H1 (cell line): ENCODE measurements around the gene ST6GALNAC5. TPM values are rescaled to one million over a fixed set of nuclear protein-coding genes. Genes with fewer than 3 reads are reported as not detected.

Experiments used
- CTCF ChIA-PET: fragments of 300-600 bp; sonication (Branson Sonifier 250); formaldehyde crosslinking; loops from one replicate; lab custom pipeline; 2021; ENCODE audit not compliant: partially characterized antibody; lab: Charles Lee
- POLR2A ChIA-PET: fragments of 300-600 bp; sonication (Branson Sonifier 250); formaldehyde crosslinking; loops from one replicate; lab custom pipeline; 2021; ENCODE audit warnings: inconsistent platforms; ENCODE audit not compliant: partially characterized antibody; lab: Charles Lee
- DNase-seq, 2 experiments: peaks; one replicate each; pipeline versions ENCODE4 v3.0.0 to v3.0.0-alpha.2; 2010 to 2022; ENCODE audit warnings: low spot score in 2 of 2, low read depth in 1 of 2, mixed read lengths in 1 of 2
- FAIRE-seq: peaks from 2 replicates; lab custom pipeline; 2011; peaks lifted over from hg19 to GRCh38; lab: Jason Lieb, UNC
- H2AFZ ChIP-seq: 2 replicates; pipeline ENCODE4 v1.8.1; 2012; ENCODE audit warnings: low read length, inconsistent platforms
- H2AK5ac ChIP-seq: 2 replicates; pipeline ENCODE4 v1.6.1; 2013; ENCODE audit warnings: low read depth, low read length
- H2BK120ac ChIP-seq: replicated peaks from 2 replicates; pipeline ENCODE3; 2013; ENCODE audit warnings: low read depth, low read length, inconsistent platforms
- H2BK12ac ChIP-seq: 2 replicates; pipeline ENCODE4 v1.6.1; 2013; ENCODE audit warnings: low read depth, low read length
- H2BK15ac ChIP-seq: 2 replicates; pipeline ENCODE4 v1.6.1; 2013; ENCODE audit warnings: low read length
- H2BK20ac ChIP-seq: 2 replicates; pipeline ENCODE4 v1.6.1; 2013; ENCODE audit warnings: low read length
- H2BK5ac ChIP-seq: 2 replicates; pipeline ENCODE4 v1.6.1; 2013; ENCODE audit warnings: low read depth, low read length
- H3K14ac ChIP-seq: 2 replicates; pipeline ENCODE4 v1.6.1; 2013; ENCODE audit warnings: inconsistent platforms; ENCODE audit not compliant: insufficient read length
- H3K18ac ChIP-seq: 2 replicates; pipeline ENCODE4 v1.6.1; 2013; ENCODE audit warnings: low read length; ENCODE audit errors: extremely low read depth
- H3K23ac ChIP-seq: 2 replicates; pipeline ENCODE4 v1.6.1; 2013; ENCODE audit warnings: inconsistent platforms; ENCODE audit not compliant: insufficient read length
- H3K23me2 ChIP-seq: 2 replicates; pipeline ENCODE4 v1.6.1; 2013; ENCODE audit warnings: low read depth, low read length
- H3K27ac ChIP-seq: 2 replicates; pipeline ENCODE4 v1.6.1; 2011; ENCODE audit warnings: low read depth, low read length, inconsistent platforms
- H3K27me3 ChIP-seq, 4 experiments: replicated peaks in 1 of 4; 1 replicate in 1 of 4; 2 replicates in 3 of 4; pipeline versions ENCODE4 v1.6.1 to v1.8.1; 2011 to 2013; ENCODE audit warnings: low read length in 3 of 4, mild to moderate bottlenecking in 3 of 4, inconsistent platforms in 2 of 4, mixed read lengths in 2 of 4, moderate library complexity in 1 of 4; ENCODE audit not compliant: control insufficient read depth in 3 of 4, insufficient read depth in 3 of 4; ENCODE audit errors: extremely low read depth in 1 of 4
- H3K36me3 ChIP-seq, 4 experiments: 2 replicates each; pipeline versions ENCODE4 v1.6.1 to v1.8.1; 2011 to 2013; ENCODE audit warnings: mild to moderate bottlenecking in 4 of 4, low read length in 3 of 4, moderate library complexity in 2 of 4, control low read depth in 1 of 4, inconsistent platforms in 1 of 4; ENCODE audit not compliant: insufficient read depth in 4 of 4, control insufficient read depth in 2 of 4
- H3K4ac ChIP-seq: replicated peaks from 2 replicates; pipeline ENCODE3; 2013; ENCODE audit warnings: low read length, low read depth, mixed read lengths, inconsistent platforms; ENCODE audit not compliant: insufficient read length
- H3K4me1 ChIP-seq, 4 experiments: replicated peaks in 1 of 4; 1 replicate in 1 of 4; 2 replicates in 3 of 4; pipeline versions ENCODE4 v1.6.1 to v1.8.1; 2011 to 2013; ENCODE audit warnings: low read length in 3 of 4, inconsistent platforms in 2 of 4, mixed read lengths in 1 of 4; ENCODE audit not compliant: insufficient read depth in 4 of 4, control insufficient read depth in 3 of 4
- H3K4me2 ChIP-seq, 2 experiments: 2 replicates each; pipeline versions ENCODE4 v1.6.1 to v1.8.1; 2011 to 2013; ENCODE audit warnings: low read depth in 2 of 2, low read length in 2 of 2, control low read depth in 1 of 2, inconsistent platforms in 1 of 2, mild to moderate bottlenecking in 1 of 2; ENCODE audit not compliant: insufficient read depth in 1 of 2
- H3K4me3 ChIP-seq, 4 experiments: fragments of 200-600, 300-600 bp in 1 of 4; sonication (generic), shearing (Covaris generic), sonication (Bioruptor Twin) in 1 of 4; 2 replicates each; pipeline versions ENCODE4 v1.5.1 to v1.8.1; 2011 to 2016; ENCODE audit warnings: low read length in 4 of 4, low read depth in 3 of 4, control low read depth in 2 of 4, inconsistent platforms in 2 of 4, mild to moderate bottlenecking in 2 of 4, mixed read lengths in 1 of 4, moderate library complexity in 1 of 4; ENCODE audit not compliant: insufficient read depth in 2 of 4; ENCODE audit errors: extremely low read depth in 1 of 4
- H3K56ac ChIP-seq: replicated peaks from 2 replicates; pipeline ENCODE3; 2013; ENCODE audit warnings: low read depth, mild to moderate bottlenecking, mixed read lengths, low read length, inconsistent platforms; ENCODE audit not compliant: insufficient read length
- H3K79me1 ChIP-seq: 2 replicates; pipeline ENCODE4 v1.6.1; 2013; ENCODE audit warnings: low read depth, low read length, control low read depth
- H3K79me2 ChIP-seq, 2 experiments: 2 replicates each; pipeline versions ENCODE4 v1.6.1 to v1.8.1; 2012 to 2013; ENCODE audit warnings: low read length in 2 of 2, mild to moderate bottlenecking in 2 of 2, inconsistent platforms in 1 of 2; ENCODE audit not compliant: insufficient read depth in 2 of 2, control insufficient read depth in 1 of 2
- H3K9ac ChIP-seq, 4 experiments: replicated peaks in 1 of 4; 1 replicate in 1 of 4; 2 replicates in 3 of 4; pipeline versions ENCODE4 v1.6.1 to v1.8.1; 2011 to 2013; ENCODE audit warnings: low read depth in 3 of 4, low read length in 3 of 4, control low read depth in 2 of 4, mild to moderate bottlenecking in 2 of 4, moderate library complexity in 2 of 4, inconsistent platforms in 1 of 4; ENCODE audit errors: extremely low read depth in 1 of 4
- H3K9me3 ChIP-seq, 2 experiments: 2 replicates each; pipeline versions ENCODE4 v1.6.1 to v1.8.1; 2012 to 2013; ENCODE audit warnings: mild to moderate bottlenecking in 2 of 2, moderate library complexity in 2 of 2, control low read depth in 1 of 2, inconsistent platforms in 1 of 2, low read depth in 1 of 2, low read length in 1 of 2, mixed read lengths in 1 of 2; ENCODE audit not compliant: insufficient read depth in 2 of 2
- H4K20me1 ChIP-seq, 2 experiments: replicated peaks in 1 of 2; 2 replicates each; pipeline versions ENCODE3 to v1.8.1; 2011 to 2013; ENCODE audit warnings: inconsistent platforms in 2 of 2, low read length in 2 of 2, mild to moderate bottlenecking in 1 of 2; ENCODE audit not compliant: insufficient read depth in 2 of 2, control insufficient read depth in 1 of 2
- H4K5ac ChIP-seq: 2 replicates; pipeline ENCODE4 v1.6.1; 2013; ENCODE audit warnings: low read length, low read depth, mixed read lengths, inconsistent platforms; ENCODE audit not compliant: insufficient read length
- H4K8ac ChIP-seq: 2 replicates; pipeline ENCODE4 v1.8.0; 2013; ENCODE audit warnings: mild to moderate bottlenecking, moderate library complexity, low read length, inconsistent platforms; ENCODE audit not compliant: insufficient read depth; ENCODE audit errors: extremely low read depth
- H4K91ac ChIP-seq: replicated peaks from 2 replicates; pipeline ENCODE3; 2013; ENCODE audit warnings: low read length, mixed read lengths, inconsistent platforms; ENCODE audit not compliant: insufficient read length
- POLR2A ChIP-seq, 2 experiments: IDR thresholded peaks; 1 replicate in 1 of 2; 2 replicates in 1 of 2; pipeline ENCODE4 v1.6.1; 2011; ENCODE audit warnings: low read depth in 2 of 2, low read length in 2 of 2, mild to moderate bottlenecking in 2 of 2; ENCODE audit errors: control extremely low read depth in 1 of 2
- WGBS, 2 experiments: shearing (Covaris generic) in 1 of 2; methylation state at CpG; one replicate each; pipeline versions ENCODE4 v1.1.6 to v1.1.7; 2013 to 2015; ENCODE audit warnings: low lambda C conversion rate in 2 of 2, mixed read lengths in 2 of 2, inconsistent platforms in 1 of 2, low coverage in 1 of 2, missing lambda C conversion rate in 1 of 2; ENCODE audit not compliant: insufficient replicate concordance in 2 of 2, insufficient coverage in 1 of 2, insufficient read length in 1 of 2; ENCODE audit errors: extremely low coverage in 1 of 2, missing lambda C conversion rate in 1 of 2; 5-methylcytosine and 5-hydroxymethylcytosine counted together
- polyA plus RNA-seq, 7 experiments: library from polyadenylated mRNA; depleted of rRNA in 3 of 7; stranded (reverse) in 5 of 7; unstranded in 2 of 7; fragments of >200 nt in 5 of 7; fragments of 200-250 nt in 2 of 7; gene quantifications; 1 replicate in 5 of 7; 2 replicates in 1 of 7; 4 replicates in 1 of 7; pipeline versions ENCODE4 v1.2.1 to v1.2.3, GENCODE V29; 2011 to 2013; ENCODE audit warnings: missing spikeins in 2 of 7, mixed read lengths in 2 of 7
- total RNA-seq: library from RNA; stranded (reverse); fragmentation: NEBNext Ultra II Directional; extraction: Animal tissue kit (Norgen Biotek cat#: 25700); gene quantifications from 2 replicates; pipeline ENCODE4 v1.2.1, GENCODE V29; 2021
- TF ChIP-seq, protein P1 (sequence below), 3 experiments: IDR thresholded peaks; 1 replicate in 2 of 3; 2 replicates in 1 of 3; pipeline versions ENCODE4 v1.5.1 to v1.6.1; 2011; ENCODE audit warnings: low read length in 3 of 3, mild to moderate bottlenecking in 3 of 3, inconsistent platforms in 2 of 3, low read depth in 1 of 3, moderate library complexity in 1 of 3; ENCODE audit not compliant: insufficient read depth in 1 of 3; ENCODE audit errors: control extremely low read depth in 1 of 3

The ST6GALNAC5 gene
- total and polyA plus RNA-seq, 2 of the 8 experiments (the other 6 are each of a cell fraction or from before 2014, with no cell fraction given): 6.2 to 7.3 TPM

DNA sequence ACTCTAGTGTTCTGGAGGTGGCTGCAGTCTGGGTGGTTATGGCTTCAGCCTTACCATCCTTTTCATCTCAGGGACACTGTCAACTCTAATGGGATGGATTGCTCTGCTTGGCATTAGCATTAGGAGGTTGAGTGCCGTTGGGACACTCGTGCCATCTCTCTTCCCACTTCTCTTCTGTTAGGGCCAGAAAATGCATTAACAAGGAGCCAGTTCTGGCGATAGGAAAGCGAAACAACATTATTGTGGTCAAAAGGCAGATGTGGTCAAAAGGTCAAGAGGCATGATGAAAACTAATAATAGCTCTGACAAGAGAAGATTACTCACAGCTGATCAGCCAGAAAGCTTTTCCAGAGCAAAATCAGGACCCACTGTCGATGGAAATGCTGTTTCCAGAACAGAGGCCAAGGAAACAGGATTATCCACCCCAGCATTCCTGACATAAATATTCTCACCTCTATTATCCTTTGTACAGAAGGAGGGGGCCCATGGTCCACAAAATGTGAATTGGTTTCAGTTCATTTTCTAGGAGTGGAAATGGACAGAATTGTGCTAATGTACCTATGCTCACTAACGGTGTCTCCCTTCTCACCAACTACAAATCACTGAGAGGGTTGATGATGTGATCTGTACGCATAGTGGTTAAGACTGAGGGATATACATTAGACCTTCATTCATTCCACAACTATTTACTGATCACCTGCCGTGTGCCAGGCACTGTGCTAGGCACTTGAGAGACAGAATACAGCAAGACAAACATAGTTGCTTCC lies 72.0 kb downstream of the ST6GALNAC5 start:
- Histone ChIP-seq H4K20me1 (no peaks in the 10 kb centered on the region), H3K27ac (no peak overlapping the region), H3K18ac (no peak overlapping the region), H3K4me3 (no peak overlapping the region), H3K9me3 (no peaks in the 10 kb centered on the region), H2BK20ac (no peak overlapping the region), H4K8ac (no peak overlapping the region), H2BK12ac (no peak overlapping the region), H3K79me2 (no peaks in the 10 kb centered on the region), H3K9ac (no peak overlapping the region), H3K56ac (no peak overlapping the region), H3K4me1 (no peaks in the 10 kb centered on the region; a peak in 1 of 7 replicates), H3K14ac (no peak overlapping the region), H2AK5ac (no peak overlapping the region), H2AFZ (no peak overlapping the region), H2BK15ac (no peak overlapping the region; the same call in 1 of the 2 replicates), H2BK5ac (no peak overlapping the region), H2BK120ac (no peak overlapping the region), H3K4me2 (no peak overlapping the region), H4K5ac (no peak overlapping the region), H3K79me1 (no peaks in the 10 kb centered on the region), H3K4ac (no peak overlapping the region), H3K23ac (no peak overlapping the region), H3K23me2 (no peaks in the 10 kb centered on the region; the same call in 1 of the 2 replicates), H3K27me3 (no peaks in the 10 kb centered on the region), H3K36me3 (no peaks in the 10 kb centered on the region), H4K91ac (no peak overlapping the region)
- ChIA-PET CTCF (interaction anchor here (1.1 to 1.6 kb wide), 2 partner anchors 9 to 108 kb away, joined by 3 to 5 read pairs; no protein-coding TSS in a partner anchor), POLR2A (interaction anchor here (0.6 kb wide), 1 partner anchor 17 kb away, joined by 3 read pairs; no protein-coding TSS in a partner anchor)
- FAIRE-seq (no peak), DNase-seq (no peak)
- 90% methylated on average over 8 of the region's 8 CpGs; no CpG with 5 or more reads in 1 of the 2 experiments for WGBS, 2 experiments
- TF ChIP-seq, protein P1, sequence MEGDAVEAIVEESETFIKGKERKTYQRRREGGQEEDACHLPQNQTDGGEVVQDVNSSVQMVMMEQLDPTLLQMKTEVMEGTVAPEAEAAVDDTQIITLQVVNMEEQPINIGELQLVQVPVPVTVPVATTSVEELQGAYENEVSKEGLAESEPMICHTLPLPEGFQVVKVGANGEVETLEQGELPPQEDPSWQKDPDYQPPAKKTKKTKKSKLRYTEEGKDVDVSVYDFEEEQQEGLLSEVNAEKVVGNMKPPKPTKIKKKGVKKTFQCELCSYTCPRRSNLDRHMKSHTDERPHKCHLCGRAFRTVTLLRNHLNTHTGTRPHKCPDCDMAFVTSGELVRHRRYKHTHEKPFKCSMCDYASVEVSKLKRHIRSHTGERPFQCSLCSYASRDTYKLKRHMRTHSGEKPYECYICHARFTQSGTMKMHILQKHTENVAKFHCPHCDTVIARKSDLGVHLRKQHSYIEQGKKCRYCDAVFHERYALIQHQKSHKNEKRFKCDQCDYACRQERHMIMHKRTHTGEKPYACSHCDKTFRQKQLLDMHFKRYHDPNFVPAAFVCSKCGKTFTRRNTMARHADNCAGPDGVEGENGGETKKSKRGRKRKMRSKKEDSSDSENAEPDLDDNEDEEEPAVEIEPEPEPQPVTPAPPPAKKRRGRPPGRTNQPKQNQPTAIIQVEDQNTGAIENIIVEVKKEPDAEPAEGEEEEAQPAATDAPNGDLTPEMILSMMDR (IDR thresholded peaks at IDR 0.05; ENCODE audit: control extremely low read depth in 1 of 3, insufficient read depth in 1 of 3, low read depth in 1 of 3, low read length in 3 of 3): no peak
- TF ChIP-seq POLR2A (IDR thresholded peaks at IDR 0.05; ENCODE audit: control extremely low read depth in 1 of 2, low read depth in 2 of 2, low read length in 2 of 2): no peak
